Right lung (tissue), 5 donors: ENCODE data around the gene ITGBL1. TPM values are rescaled to one million over a fixed set of nuclear protein-coding genes. Genes with fewer than 3 reads are reported as not detected.

Experiments
- DNase-seq, 2 donors: peaks; one replicate each; pipeline ENCODE4 v3.0.0-alpha.2; 2013
- polyA plus RNA-seq, 5 donors: library from polyadenylated mRNA; unstranded; fragments of 120-200 nt; gene quantifications; one replicate each; pipeline versions ENCODE4 v1.2.1 to v1.2.3, GENCODE V29; 2013; ENCODE audit warnings: inconsistent platforms in 1 of 5, low replicate concordance in 1 of 5; ENCODE audit not compliant: insufficient read length in 5 of 5, insufficient read depth in 1 of 5

The ITGBL1 gene
- polyA plus RNA-seq, 5 donors: 0.23 to 0.82 (median 0.36) TPM

- DNase-seq: no peak
Observed at GRCh38 chr13:101565317-101565716, 112.8 kb downstream of the ITGBL1 start.

- no peak for DNase-seq
Observed at GRCh38 chr13:101567841-101568240, 115.4 kb downstream of the ITGBL1 start.

GRCh38 chr13:101569807-101570206 lies 117.3 kb downstream of the ITGBL1 start:
- no peak for DNase-seq

- DNase-seq: no peak
Observed at GRCh38 chr13:101570410-101570809, 117.9 kb downstream of the ITGBL1 start.

GRCh38 chr13:101572456-101572855 lies 120.0 kb downstream of the ITGBL1 start:
- no peak for DNase-seq

GRCh38 chr13:101575581-101575980 lies 123.1 kb downstream of the ITGBL1 start:
- DNase-seq: no peak

GRCh38 chr13:101576455-101576854 lies 124.0 kb downstream of the ITGBL1 start:
- DNase-seq: no peak

GRCh38 chr13:101576977-101577376 lies 124.5 kb downstream of the ITGBL1 start:
- no peak for DNase-seq

GRCh38 chr13:101579281-101579802 lies 126.9 kb downstream of the ITGBL1 start:
- peak; percentile 6 for DNase-seq

GRCh38 chr13:101584331-101584730 lies 131.9 kb downstream of the ITGBL1 start:
- DNase-seq: no peak

- no peak for DNase-seq
Observed at GRCh38 chr13:101590479-101590878, 138.0 kb downstream of the ITGBL1 start.

GRCh38 chr13:101594936-101595335 lies 142.5 kb downstream of the ITGBL1 start:
- DNase-seq: no peak

GRCh38 chr13:101596803-101597202 lies 144.3 kb downstream of the ITGBL1 start:
- no peak for DNase-seq

GRCh38 chr13:101611491-101612475 lies 159.3 kb downstream of the ITGBL1 start:
- DNase-seq: no peak

- DNase-seq: no peak
Observed at GRCh38 chr13:101612735-101613134, 160.3 kb downstream of the ITGBL1 start.

GRCh38 chr13:101614491-101614890 lies 162.0 kb downstream of the ITGBL1 start:
- DNase-seq: no peak

GRCh38 chr13:101618440-101619187 lies 166.1 kb downstream of the ITGBL1 start:
- no peak for DNase-seq

- no peak for DNase-seq
Observed at GRCh38 chr13:101621099-101621498, 168.6 kb downstream of the ITGBL1 start.

- no peak for DNase-seq
Observed at GRCh38 chr13:101623470-101624209, 171.2 kb downstream of the ITGBL1 start.

- DNase-seq: no peak
Observed at GRCh38 chr13:101624210-101624922, 171.9 kb downstream of the ITGBL1 start.

- DNase-seq: no peak
Observed at GRCh38 chr13:101624981-101625380, 172.5 kb downstream of the ITGBL1 start.
